Measurements from ENCODE around the gene IFI27.
"Not testable (repeated sequence)": the region's sequence is repeated elsewhere in the genome, so short reads cannot be mapped to it uniquely, and the experiment has no call there.

IFI27 gene

DNA sequence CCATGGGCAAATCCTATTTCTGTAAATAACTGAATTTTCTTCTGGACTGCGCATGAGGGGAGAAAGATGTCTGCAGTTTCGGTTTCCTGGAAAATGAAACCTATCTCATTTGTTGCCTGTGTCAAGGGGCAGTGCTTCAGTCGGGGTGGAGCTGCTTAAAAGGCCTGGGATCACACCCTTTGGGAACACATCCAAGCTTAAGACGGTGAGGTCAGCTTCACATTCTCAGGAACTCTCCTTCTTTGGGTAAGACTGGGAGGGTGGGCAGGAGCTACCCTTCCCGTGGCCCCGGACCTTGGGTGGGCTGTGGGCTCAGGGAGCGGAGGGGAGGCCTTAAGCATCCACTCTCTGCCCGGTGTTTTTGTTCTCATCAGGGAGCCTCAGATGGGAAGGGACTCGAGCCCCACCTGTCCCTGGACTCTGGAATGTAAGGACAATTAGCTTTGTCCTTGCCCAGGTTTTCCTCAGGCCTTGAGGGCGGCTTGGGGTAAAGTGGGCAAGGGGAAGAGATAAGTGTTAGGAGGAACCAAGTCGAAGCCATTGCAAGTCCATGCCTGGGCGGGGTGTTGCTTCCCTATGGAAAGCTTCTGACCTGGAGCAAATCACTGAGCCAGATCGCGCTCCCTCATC lies at the start of gene IFI27:
IFI27 (plus strand) TSS at position 185 of the 630 bp plus-strand sequence.
- DNase-seq (ENCODE audit: low read depth) = no peak

DNA sequence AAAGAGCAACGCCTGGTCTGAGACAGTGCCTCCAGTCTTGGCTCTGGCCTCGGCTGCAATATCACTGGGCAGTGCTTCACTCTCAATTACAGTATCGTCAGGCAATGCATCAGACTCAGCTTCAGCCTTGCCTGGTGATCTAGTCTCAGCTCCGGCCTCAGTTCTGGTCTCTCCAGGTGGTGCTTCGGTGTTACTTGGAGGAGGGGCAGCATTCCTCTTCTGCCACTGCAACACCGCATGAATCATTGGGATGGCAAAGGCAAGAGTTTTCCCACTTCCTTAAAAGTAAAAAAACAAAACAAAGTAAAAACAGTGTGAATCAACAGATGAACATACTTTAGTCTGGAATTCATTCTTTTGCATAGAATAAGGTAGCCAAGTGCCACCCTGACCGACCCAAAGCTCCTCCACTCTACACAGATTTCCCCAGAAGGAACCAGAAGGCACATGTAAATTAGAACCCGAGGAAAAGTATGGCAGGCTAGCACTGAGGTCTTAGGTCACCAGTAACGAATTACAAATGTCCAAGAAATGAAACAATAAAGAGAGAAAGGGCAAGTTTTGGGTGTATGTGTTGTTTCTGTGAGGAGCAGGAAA lies 48.1 kb upstream of the IFI27 start:
- DNase-seq (ENCODE audit: low read depth) = no peak

DNA sequence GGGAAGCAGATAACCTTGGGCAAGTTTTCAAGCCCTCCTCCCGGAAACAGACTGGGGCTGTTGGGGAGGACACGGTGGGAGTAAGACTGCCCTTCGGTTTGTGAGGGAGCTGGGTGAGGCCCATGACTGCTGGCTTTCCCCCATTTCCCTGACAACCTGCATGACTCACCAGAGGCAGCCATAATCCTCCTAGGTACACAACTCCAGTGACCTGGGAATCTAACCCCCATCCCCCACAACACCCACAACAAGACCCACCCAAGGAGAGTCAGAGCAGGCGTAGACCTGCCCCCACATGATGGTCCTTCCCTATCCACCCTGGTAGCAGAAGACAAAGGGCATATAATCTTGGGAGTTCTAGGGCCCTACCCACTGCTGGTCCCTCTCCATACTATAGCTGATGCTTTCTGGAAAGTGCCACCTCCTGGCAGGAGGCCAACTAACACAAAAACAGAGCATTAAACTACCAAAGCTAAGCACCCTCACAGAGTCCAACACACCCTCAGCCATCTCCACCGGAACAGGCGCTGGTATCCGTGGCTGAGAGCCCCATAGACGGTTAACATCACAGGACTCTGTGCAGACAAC lies 44.4 kb upstream of the IFI27 start:
- DNase-seq (ENCODE audit: low read depth) = no peak

DNA sequence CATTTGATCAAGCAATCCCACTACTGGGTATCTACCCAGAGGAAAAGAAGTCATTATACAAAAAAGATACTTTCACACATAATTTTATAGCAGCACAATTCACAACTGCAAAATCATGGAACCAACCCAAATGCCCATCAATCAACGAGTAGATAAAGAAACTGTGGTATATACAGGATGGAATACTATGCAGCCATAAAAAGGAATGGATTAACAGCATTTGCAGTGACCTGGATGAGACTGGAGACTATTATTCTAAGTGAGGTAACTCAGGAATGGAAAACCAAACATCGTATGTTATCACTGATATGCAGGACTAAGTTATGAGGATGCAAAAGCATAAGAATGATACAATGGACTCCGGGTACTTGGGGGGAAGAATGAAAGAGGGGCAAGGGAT lies 38.5 kb upstream of the IFI27 start:
- DNase-seq (ENCODE audit: low read depth) = not testable (repeated sequence)

DNA sequence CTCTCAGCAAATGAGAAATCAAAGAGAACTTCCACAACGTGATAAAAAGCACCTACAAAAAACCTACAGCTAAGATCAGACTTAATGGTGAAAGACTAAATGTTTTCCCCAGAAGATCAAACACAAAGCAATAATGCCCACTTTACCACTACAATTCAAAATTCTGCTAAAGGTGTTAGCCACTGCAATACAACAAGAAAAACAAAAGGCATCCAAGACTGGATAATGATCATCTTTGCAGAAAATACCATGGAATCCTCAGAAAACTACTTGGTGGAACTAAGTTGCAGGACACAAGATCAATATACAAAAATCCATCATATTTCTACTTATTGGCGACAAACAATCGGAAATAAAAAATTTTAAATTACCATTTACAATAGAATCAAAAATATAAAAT lies 36.0 kb upstream of the IFI27 start:
- DNase-seq (ENCODE audit: low read depth) = no peak

DNA sequence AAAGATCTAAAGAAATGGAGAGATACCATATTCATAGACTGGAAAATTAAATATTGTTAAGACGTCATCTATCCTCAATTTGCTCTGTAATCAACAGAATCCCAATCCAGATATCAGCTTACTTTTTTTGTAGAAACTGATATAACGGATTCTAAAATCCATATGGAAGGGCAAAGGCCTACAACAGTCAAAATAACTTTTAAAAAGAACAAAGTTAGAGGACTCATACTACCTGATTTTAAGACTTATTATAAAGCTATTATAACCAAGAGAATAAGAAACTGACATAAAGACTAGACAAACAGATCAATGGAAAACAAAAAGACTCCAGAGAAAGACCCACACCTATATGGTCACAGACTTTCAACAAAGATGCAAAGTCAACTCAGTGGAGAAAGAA lies 35.5 kb upstream of the IFI27 start:
- no peak for DNase-seq (ENCODE audit: low read depth)

DNA sequence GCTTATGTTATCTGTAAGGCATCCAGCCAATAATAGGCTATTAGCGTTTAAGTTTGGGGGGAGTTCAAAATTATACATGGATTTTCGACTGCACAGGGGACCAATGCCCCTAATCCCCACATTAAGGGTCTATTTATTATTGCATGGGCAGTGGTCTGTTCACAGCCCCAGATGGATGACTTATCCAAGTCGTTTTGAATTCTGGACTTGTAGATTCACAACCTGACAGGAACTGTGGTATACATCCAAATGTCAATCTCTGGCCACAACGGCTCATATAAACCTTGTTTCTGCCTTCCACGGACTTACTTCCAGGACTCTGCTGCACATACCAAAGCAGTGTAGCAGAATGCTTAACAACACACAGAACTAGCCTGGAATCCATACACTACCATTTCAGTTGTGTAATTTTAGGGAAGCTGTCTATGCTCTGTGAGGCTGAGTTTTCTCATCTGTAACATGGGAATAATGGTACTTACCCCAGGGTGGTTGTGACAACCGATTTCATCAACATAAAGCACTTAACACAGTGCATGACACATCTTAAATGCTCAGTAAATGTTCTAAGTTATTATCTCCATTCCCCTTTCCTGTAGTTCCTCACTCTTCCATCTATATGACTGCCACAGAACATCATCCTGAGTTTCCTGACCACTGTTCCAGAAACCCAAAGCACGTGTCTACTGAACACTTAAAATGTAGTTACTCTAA lies 33.3 kb upstream of the IFI27 start:
- DNase-seq (ENCODE audit: low read depth) = no peak

DNA sequence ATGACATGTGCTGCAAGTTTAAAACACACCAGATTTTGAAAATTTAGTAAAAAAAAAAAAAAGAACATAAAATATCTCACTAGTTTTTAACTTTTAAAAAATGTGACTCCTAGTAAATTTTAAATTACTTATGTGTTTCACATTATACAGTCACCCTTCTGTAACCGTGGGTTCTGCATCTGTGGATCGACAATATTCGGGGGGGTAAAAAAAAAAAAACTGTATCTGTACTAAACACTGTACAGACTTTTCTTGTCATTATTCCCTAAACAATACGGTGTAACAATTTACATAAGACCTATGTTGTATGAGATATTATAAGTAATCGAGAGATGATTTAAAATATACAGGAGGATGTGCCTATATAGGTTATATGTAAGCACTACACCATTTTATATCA lies 32.7 kb upstream of the IFI27 start:
- no peak for DNase-seq (ENCODE audit: low read depth)

DNA sequence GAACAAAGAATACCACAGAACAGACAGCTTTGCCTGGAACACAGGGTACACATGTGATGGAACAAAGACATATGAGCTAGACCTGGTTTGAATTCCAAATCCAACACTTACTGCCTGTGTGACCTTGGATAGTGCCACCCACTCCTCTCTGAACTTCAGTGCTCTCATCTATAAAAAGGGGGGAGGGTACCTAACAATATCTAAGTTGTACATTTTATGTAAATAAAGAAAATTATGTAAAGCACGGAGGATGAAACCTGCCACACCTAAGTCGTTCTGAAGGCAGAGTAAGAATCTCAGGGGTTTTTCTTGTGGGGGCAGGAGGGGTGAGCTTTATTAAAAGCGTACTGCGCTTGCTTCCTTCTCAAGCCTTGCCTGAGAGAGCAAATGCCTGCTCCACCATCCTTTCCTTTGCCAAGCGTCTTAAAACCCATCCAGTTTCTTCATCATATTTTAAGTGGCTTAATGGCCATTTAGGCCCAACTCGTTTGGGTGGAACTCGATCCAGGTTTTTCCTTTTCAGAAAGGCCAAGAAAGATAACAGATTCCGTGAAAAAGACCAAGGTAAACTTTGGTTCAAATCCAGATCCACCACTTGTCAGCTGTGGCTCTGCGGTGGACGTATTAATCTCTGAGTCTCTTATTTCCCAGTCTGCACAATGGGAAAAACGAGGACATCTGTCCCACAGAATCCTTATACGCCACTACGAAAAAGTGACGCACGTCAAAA lies 30.5 kb upstream of the IFI27 start:
- no peak for DNase-seq (ENCODE audit: low read depth)

DNA sequence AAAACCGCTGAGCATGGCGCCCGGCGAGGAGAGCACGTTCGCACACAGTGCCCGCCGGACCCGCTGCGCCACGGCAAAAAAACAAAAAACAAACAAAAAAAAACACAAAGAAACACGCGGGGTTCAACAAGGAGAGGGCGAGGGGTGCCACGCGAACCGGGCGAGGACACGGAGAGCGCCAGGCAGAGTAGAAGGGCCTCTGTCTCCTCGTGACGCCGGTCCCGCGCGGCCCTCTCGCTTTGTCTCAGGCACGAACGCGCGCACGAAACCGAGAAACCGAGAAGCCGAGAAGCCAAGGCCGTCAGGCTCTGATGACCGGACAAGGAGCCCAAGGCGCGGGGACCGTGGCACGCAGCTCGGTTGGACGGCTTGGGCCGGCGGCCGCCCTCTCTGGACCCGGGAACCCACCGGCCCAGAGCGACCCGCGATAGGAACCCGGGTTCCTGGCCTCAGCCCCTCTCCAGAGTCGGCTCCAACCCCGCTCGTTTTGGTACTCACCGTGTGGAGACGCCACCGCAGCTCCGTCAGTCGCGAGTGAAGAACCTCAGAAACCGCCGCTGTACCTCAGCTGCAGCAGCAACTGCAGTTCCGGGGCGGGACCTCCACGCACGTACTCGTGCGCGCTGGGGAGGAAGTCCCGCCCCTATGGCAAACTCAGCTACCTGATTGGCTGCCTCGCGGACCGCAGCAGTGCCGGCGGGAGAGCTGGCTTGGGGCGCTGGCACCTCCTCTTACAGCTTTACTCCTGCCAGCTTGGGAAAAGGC lies 29.7 kb upstream of the IFI27 start, which contains the start of the genes DDX24 and IFI27L1:
DDX24 (minus strand) TSS at position 582 of the 765 bp plus-strand sequence. CDS start 1,460 bp downstream, outside the sequence.
IFI27L1 (plus strand) TSS at position 690 of the 765 bp plus-strand sequence. CDS start 15,628 bp downstream, outside the sequence.
- peak; percentile 92 for DNase-seq (ENCODE audit: low read depth)

DNA sequence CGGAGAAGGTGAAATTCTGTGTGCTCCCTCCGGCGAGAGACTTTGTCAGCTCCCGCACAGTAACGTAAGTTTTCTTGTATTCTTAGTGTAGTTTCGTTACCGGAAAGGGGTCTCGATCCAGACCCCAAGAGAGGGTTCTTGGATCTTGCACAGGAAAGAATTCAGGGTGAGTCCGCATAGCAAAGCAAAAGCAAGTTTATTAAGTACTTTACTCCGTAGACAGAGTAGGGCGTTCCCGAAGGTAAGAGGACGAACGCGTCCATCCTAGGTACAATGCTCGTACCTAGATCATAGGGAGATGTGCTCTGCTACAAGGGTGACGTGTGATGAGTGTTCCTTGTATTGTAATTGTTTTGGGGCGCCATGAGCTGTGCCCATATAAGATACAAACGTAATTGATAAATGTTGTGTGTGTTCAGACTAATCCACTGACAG lies 29.1 kb upstream of the IFI27 start:
- no peak for DNase-seq (ENCODE audit: low read depth)

DNA sequence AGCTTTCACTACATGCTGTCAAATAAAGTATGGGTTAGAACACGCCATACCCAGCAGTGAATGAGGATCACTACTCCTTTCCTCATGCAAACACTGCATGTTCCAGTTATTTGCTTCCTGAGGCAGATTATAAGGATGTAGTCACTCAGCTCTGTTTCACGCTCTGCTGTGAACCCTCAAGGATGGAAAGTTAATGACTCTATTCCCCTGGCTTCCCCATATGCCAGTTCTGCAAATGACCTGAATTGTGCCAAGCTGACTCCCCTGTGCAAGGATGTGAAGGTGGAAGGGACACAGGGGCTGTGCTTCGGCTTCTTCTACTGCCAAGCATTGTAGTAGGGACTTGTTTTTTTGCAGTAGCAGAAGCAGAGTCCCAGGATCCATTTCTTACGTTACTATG lies 22.6 kb upstream of the IFI27 start:
- no peak for DNase-seq (ENCODE audit: low read depth)

DNA sequence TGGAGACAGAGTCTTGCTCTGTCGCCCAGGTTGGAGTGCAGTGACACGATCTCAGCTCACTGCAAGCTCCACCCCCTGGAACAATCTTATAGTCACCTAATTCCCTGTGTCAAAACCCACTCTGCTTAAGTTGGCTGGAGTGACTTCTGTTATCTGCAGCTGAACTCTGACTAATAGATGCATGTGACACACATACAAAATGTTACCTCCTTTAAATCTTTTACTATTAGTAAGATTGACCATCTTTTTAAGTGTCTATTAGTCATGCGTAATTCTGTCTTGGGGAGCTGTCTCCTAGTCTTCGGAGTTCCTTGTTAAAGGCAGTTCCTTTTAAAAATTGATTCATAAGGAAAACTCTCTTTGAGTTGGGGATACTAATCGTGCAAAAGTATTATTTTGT lies 22.0 kb upstream of the IFI27 start:
- no peak for DNase-seq (ENCODE audit: low read depth)

DNA sequence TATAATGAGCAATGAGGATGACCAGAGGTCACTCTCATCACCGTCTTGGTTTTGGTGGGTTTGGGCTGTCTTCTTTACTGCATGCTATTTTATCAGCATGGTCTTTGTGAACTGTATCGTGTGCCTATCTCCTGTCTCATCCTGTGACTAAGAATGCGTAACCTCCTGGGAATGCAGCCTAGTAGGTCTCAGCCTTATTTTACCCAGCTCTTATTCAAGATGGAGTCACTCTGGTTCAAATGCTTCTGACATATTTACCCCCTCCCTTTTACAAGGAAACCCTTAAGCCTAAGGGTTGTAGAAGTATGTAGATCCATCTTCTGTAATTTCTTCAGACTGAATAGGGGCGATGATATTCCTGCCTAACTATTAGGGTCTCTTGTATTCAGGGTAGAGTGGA lies 21.1 kb upstream of the IFI27 start:
- no peak for DNase-seq (ENCODE audit: low read depth)

DNA sequence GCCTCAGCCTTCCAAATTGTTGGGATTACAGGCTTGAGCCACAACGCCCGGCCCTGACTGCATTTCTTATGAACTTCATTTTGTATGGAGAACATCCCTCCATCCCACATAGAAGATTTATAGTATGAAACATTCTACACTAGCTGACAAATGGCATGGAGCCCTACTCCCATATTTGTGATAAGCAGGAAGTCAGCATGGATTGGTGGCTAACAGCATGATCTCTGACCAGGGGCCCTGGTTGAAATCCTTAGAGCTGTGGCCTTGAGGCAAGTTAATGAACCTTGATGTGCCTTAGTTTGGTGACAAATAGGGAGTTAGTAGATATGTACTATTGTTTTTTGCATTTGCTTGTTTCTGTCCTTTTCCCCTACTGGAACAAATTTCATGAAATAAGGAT lies 17.1 kb upstream of the IFI27 start:
- DNase-seq (ENCODE audit: low read depth) = no peak

DNA sequence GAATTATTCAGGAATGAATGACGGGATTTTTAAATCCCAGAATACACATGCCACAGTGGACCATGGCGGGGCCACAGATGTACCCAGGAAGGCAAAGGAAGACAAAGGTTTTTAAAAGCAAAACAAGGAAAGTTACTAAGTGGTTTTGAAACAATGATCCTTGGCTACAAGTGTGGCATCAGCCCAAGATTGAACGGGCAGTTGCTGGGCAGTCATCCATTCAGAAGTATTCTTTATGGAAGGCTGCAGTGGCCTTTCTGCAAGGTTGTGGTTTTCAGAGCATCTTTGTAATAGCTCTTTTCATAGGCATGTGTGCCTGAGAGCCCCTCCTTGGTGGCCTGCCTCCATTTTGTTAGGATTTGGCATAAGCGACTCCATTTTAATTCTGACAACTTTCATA lies 13.4 kb upstream of the IFI27 start:
- DNase-seq (ENCODE audit: low read depth) = no peak

DNA sequence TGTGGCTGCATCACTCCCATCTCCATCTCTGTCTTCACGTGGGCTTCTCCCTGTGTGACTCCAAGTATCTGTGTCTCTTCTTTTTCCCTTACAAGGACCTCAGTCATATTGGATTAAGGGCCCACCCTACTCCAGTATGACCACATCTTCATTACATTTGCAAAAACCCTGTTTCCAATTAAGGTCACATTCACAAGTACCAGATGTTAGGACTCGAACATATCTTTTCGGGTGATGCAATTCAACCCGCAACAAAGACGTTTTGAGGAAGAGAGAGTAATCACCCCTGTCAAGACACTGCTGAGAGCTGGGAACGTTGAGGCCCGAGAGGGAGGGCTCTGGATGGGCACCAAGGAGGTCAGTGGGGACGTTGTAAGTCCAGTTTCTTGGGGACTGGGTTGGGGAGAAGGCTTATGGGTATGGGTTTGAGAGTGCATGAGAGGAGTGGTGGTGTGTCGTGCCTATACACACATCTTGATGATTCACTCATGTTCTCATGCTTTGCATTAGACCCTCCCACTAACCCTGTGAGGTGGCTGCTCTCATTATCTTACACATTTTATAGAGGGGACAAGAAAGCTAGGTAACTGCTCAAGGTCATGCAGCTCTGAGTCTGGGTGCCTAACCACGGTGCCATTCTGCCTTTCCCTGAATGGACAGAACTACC lies 12.1 kb upstream of the IFI27 start:
- DNase-seq (ENCODE audit: low read depth) = no peak

DNA sequence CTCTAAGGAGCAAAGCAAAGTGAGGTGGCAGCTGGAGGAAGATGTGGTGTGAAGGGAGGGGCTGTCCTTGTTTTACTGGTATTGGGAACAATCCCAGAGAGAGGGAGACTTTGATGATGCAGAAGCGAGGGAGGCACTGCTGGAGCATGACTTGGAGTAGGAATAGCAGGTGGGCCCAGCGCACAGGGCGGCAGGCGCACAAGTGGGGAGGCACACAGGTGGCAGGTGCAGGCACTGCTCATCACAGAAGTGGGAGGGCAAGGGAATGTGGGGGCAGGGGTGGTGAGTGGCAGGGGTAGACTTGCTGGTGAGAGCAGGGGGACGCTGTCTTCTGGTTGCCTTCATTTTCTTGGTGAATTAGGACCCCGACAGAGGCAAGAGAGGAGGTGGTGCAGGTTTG lies 11.5 kb upstream of the IFI27 start:
- DNase-seq (ENCODE audit: low read depth) = no peak

DNA sequence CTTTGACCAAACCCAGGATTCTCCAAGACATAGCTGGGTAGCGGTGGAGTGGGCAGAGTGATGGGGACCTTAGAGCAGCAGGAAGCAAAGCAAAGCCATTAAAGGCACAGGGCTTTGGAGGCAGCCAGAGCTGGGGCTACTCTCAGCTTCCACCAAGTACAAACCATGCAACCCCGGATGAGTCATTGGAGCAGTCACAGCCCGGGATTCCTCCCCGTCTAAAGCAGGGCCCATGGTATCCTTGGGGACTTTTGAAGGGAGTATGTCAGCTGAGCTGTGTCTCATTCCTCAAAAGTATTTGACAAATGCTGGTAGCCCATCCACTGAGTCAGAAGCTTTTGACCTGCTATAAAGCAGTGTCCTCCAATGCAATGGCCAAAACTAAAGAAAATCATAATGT lies 9.7 kb upstream of the IFI27 start:
- DNase-seq (ENCODE audit: low read depth) = no peak

DNA sequence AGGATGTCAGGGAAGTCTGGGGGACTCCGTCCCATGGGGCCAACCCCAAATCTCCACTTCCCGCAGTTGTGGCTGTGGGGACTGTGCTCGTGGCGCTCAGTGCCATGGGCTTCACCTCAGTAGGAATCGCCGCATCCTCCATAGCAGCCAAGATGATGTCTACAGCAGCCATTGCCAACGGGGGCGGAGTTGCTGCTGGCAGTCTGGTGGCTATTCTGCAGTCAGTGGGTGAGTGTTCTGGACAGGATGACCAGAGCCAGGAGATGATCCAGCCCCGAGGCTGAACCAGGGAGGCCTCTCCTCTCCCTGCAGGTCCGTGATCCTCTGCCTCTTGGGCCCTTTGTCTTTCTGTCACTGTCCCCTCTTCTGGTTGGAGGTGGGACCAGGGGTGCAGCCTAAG lies 8.8 kb upstream of the IFI27 start:
- DNase-seq (ENCODE audit: low read depth) = no peak

Measured in stimulated activated CD8-positive, alpha-beta memory T cell treated with anti-CD3 and anti-CD28 coated beads, Interleukin-15, amount 100 ng/mL, for 1 hour (primary cell).